Endodermal cell (in vitro differentiated cells): ENCODE data around the gene SUSD1. TPM values are rescaled to one million over a fixed set of nuclear protein-coding genes. Genes with fewer than 3 reads are reported as not detected.
"Not testable (repeated sequence)": the region's sequence is repeated elsewhere in the genome, so short reads cannot be mapped to it uniquely, and the experiment has no call there.

Experiments used
- DNase-seq: peaks from one replicate; pipeline ENCODE4 v3.0.0-alpha.2; 2017
- H3K27ac ChIP-seq: 2 replicates; pipeline ENCODE4 v1.5.1; 2013; ENCODE audit warnings: mild to moderate bottlenecking, low read depth, low read length, moderate library complexity
- H3K27me3 ChIP-seq: 2 replicates; pipeline ENCODE4 v1.6.1; 2013; ENCODE audit warnings: mild to moderate bottlenecking, low read length, moderate library complexity; ENCODE audit not compliant: insufficient read depth, control insufficient read depth, poor library complexity, severe bottlenecking
- H3K36me3 ChIP-seq: 2 replicates; pipeline ENCODE4 v1.7.0; 2013; ENCODE audit warnings: mild to moderate bottlenecking, low read length, moderate library complexity; ENCODE audit not compliant: control insufficient read depth, insufficient read depth
- H3K4me1 ChIP-seq: one replicate; pipeline ENCODE4 v1.7.0; 2013; ENCODE audit warnings: low read length; ENCODE audit not compliant: control insufficient read depth, insufficient read depth
- H3K4me3 ChIP-seq: 2 replicates; pipeline ENCODE4 v1.5.1; 2013; ENCODE audit warnings: mild to moderate bottlenecking, low read length, moderate library complexity
- H3K9ac ChIP-seq: 2 replicates; pipeline ENCODE4 v1.6.1; 2013; ENCODE audit warnings: mild to moderate bottlenecking, low read length, moderate library complexity; ENCODE audit not compliant: poor library complexity, severe bottlenecking; ENCODE audit errors: extremely low read depth
- H3K9me3 ChIP-seq: 2 replicates; pipeline ENCODE4 v1.6.1; 2013; ENCODE audit warnings: mild to moderate bottlenecking, low read length, moderate library complexity; ENCODE audit not compliant: control insufficient read depth
- H3K27ac Mint-ChIP-seq: 2 replicates; pipeline ENCODE4 v1.8.0; 2020; ENCODE audit warnings: mixed read lengths
- H3K27me3 Mint-ChIP-seq: 2 replicates; pipeline ENCODE4 v1.8.0; 2021; ENCODE audit warnings: mild to moderate bottlenecking, mixed read lengths; ENCODE audit not compliant: insufficient read depth
- H3K36me3 Mint-ChIP-seq: 2 replicates; pipeline ENCODE4 v1.8.0; 2020; ENCODE audit warnings: low read depth, mixed read lengths
- H3K4me1 Mint-ChIP-seq: 2 replicates; pipeline ENCODE4 v1.8.0; 2020; ENCODE audit warnings: mixed read lengths
- H3K4me3 Mint-ChIP-seq: 2 replicates; pipeline ENCODE4 v1.8.0; 2020; ENCODE audit warnings: mild to moderate bottlenecking, moderate library complexity, mixed read lengths
- H3K9me3 Mint-ChIP-seq: 2 replicates; pipeline ENCODE4 v1.8.0; 2020; ENCODE audit warnings: mild to moderate bottlenecking, mixed read lengths
- WGBS, 2 experiments: methylation state at CpG; one replicate each; pipeline versions ENCODE4 v1.1.5 to v1.1.7; 2013; ENCODE audit warnings: missing lambda C conversion rate in 2 of 2, mixed read lengths in 1 of 2; ENCODE audit not compliant: insufficient coverage in 1 of 2, insufficient read length in 1 of 2; 5-methylcytosine and 5-hydroxymethylcytosine counted together
- total RNA-seq, 2 donors: library from RNA; stranded (reverse); fragmentation: NEBNext Ultra II Directional in 1 of 2; extraction: Animal tissue kit (Norgen Biotek cat#: 25700) in 1 of 2; gene quantifications; 2 replicates in 1 of 2; 3 replicates in 1 of 2; pipeline ENCODE4 v1.2.1, GENCODE V29; 2021
- TF ChIP-seq, protein P1 (sequence below): fragments of 200-600 bp; sonication (generic); conservative IDR thresholded peaks from 2 replicates; pipeline ENCODE4 v1.5.0; 2021; ENCODE audit warnings: antibody characterized with exemption, mild to moderate bottlenecking

The SUSD1 gene
- total RNA-seq, 2 donors from 2014 or later: 7.7 to 10.4 TPM

DNA sequence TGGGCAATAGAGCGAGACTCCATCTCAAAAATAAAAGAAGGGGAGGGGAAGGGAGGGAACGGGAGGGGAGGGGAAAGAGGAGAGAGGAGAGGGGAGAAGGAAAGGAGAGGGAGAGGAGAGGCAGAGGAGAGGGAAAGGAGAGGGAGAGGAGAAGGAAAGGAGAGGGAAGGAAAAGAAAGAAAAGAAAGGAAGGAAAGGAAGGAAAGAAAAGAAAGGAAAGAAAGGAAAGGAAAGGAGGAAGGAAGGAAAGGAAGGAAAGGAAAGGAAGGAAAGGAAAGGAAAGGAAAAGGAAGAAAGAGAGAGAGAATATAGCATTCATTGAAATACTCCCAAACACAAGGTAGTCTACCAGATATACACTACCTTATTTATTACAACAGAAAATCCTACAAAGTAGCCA lies 44.8 kb downstream of the SUSD1 start:
- TF ChIP-seq, protein P1, sequence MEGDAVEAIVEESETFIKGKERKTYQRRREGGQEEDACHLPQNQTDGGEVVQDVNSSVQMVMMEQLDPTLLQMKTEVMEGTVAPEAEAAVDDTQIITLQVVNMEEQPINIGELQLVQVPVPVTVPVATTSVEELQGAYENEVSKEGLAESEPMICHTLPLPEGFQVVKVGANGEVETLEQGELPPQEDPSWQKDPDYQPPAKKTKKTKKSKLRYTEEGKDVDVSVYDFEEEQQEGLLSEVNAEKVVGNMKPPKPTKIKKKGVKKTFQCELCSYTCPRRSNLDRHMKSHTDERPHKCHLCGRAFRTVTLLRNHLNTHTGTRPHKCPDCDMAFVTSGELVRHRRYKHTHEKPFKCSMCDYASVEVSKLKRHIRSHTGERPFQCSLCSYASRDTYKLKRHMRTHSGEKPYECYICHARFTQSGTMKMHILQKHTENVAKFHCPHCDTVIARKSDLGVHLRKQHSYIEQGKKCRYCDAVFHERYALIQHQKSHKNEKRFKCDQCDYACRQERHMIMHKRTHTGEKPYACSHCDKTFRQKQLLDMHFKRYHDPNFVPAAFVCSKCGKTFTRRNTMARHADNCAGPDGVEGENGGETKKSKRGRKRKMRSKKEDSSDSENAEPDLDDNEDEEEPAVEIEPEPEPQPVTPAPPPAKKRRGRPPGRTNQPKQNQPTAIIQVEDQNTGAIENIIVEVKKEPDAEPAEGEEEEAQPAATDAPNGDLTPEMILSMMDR: no peak
- Mint-ChIP-seq H3K36me3 (peaks cover 9% of the 10 kb centered on the region), H3K4me1 (no peaks in the 10 kb centered on the region), H3K27ac (no peak overlapping the region), H3K4me3 (no peak overlapping the region), H3K9me3 (peaks cover 12% of the 10 kb centered on the region), H3K27me3 (no peaks in the 10 kb centered on the region)
- H3K9me3 ChIP-seq: peaks cover 6% of the 10 kb centered on the region
- no peaks in the 10 kb centered on the region for H3K27me3 ChIP-seq
- H3K36me3 ChIP-seq: no peaks in the 10 kb centered on the region
- no peaks in the 10 kb centered on the region for H3K4me1 ChIP-seq
- H3K27ac ChIP-seq: no peak overlapping the region
- no peak for DNase-seq
- no peak overlapping the region for H3K4me3 ChIP-seq
- no peak overlapping the region for H3K9ac ChIP-seq
- WGBS, 2 experiments: 86 to 100% methylated on average over 1 to 2 of the region's 2 CpGs

DNA sequence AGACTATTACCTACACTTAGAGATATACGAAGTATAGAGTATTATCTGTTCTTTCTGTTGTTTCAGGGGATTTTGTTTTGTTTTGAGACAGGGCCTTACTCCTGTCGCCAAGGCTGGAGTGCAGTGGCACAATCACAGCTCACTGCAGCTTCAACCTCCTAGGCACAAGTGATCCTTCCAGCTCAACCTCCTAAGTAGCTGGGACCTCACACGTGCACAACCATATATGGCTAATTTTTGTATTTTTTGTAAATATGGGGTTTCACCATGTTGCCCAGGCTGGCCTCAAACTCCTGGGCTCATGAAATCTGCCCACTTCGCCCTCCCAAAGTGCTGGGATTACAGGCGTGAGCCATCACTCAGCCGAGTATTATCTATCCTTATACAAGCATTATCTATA lies 45.9 kb downstream of the SUSD1 start:
- H3K27me3 ChIP-seq: no peaks in the 10 kb centered on the region
- WGBS, 2 experiments: 86 to 92% methylated on average over 3 to 5 of the region's 6 CpGs

DNA sequence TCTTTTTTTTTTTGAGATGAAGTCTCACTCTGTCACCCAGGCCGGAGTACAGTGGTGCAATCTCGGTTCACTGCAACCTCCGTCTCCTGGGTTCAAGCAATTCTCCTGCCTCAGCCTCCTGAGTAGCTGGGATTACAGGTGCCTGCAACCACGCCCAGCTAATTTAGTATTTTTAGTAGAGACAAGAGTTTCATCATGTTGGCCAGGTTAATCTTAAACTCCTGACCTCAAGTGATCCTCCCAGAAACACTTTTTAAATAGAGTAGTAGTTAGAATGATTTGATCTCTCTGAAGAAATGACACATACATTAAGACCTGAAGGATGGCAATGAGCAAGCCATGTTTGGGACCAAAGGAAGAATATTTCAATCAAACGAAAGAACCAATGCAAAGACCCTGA lies 46.7 kb downstream of the SUSD1 start:
- H3K9me3 Mint-ChIP-seq, H3K27me3 Mint-ChIP-seq, H3K4me1 Mint-ChIP-seq, H3K9ac ChIP-seq, H3K27ac Mint-ChIP-seq, H3K36me3 ChIP-seq, H3K4me3 ChIP-seq, H3K4me1 ChIP-seq, H3K4me3 Mint-ChIP-seq, DNase-seq, H3K27ac ChIP-seq, H3K9me3 ChIP-seq, H3K27me3 ChIP-seq, H3K36me3 Mint-ChIP-seq: not testable (repeated sequence)
- WGBS, 2 experiments: 95% methylated on average over 3 to 5 of the region's 5 CpGs

More for the DNA sequence above, 45.9 kb downstream of the SUSD1 start:
- Mint-ChIP-seq H3K4me1 (no peaks in the 10 kb centered on the region), H3K4me3 (no peak overlapping the region), H3K36me3 (peaks cover 7% of the 10 kb centered on the region), H3K27me3 (no peaks in the 10 kb centered on the region), H3K27ac (no peak overlapping the region), H3K9me3 (peaks cover 12% of the 10 kb centered on the region)
- no peak for DNase-seq
- no peak overlapping the region for H3K27ac ChIP-seq
- TF ChIP-seq, protein P1: no peak
- H3K9ac ChIP-seq: no peak overlapping the region
- H3K9me3 ChIP-seq: peaks cover 6% of the 10 kb centered on the region
- H3K36me3 ChIP-seq: no peaks in the 10 kb centered on the region
- H3K4me1 ChIP-seq: no peaks in the 10 kb centered on the region
- no peak overlapping the region for H3K4me3 ChIP-seq

DNA sequence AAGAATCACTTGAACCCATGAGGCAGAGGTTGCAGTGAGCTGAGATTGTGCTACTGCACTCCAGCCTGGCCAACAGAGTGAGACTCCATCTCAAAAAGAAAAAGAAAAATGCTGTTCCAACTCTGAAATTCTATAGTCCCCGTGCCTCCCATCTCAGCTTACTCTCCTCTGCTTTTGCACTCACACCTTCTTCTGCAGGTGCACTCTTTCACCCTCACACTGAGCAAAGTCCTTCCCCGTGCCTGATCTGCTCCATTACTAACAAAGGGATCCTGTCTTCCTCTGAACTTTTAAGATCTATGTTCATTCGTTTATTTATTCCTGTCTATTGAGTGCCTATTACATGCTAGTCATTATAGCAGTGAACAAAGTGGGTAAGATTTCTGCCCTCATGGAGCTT lies 47.8 kb downstream of the SUSD1 start:
- 87 to 89% methylated on average over 3 of the region's 3 CpGs for WGBS, 2 experiments
- Mint-ChIP-seq H3K4me1 (no peaks in the 10 kb centered on the region), H3K27me3 (no peaks in the 10 kb centered on the region), H3K9me3 (no peaks in the 10 kb centered on the region), H3K36me3 (peaks cover 10% of the 10 kb centered on the region), H3K27ac (no peak overlapping the region), H3K4me3 (no peak overlapping the region)
- H3K4me3 ChIP-seq: no peak overlapping the region
- no peak for DNase-seq
- H3K27me3 ChIP-seq: no peaks in the 10 kb centered on the region
- H3K9ac ChIP-seq: no peak overlapping the region
- no peak overlapping the region for H3K27ac ChIP-seq
- H3K4me1 ChIP-seq: no peaks in the 10 kb centered on the region
- no peaks in the 10 kb centered on the region for H3K9me3 ChIP-seq
- TF ChIP-seq, protein P1: no peak
- H3K36me3 ChIP-seq: no peaks in the 10 kb centered on the region
